Measurements from ENCODE around the gene RFPL3. TPM values are rescaled to one million over a fixed set of nuclear protein-coding genes. Genes with fewer than 3 reads are reported as not detected.
"Not testable (repeated sequence)": the region's sequence is repeated elsewhere in the genome, so short reads cannot be mapped to it uniquely, and the experiment has no call there.

The RFPL3 gene
- total RNA-seq, 1 donor from 2014 or later, result not detected

DNA sequence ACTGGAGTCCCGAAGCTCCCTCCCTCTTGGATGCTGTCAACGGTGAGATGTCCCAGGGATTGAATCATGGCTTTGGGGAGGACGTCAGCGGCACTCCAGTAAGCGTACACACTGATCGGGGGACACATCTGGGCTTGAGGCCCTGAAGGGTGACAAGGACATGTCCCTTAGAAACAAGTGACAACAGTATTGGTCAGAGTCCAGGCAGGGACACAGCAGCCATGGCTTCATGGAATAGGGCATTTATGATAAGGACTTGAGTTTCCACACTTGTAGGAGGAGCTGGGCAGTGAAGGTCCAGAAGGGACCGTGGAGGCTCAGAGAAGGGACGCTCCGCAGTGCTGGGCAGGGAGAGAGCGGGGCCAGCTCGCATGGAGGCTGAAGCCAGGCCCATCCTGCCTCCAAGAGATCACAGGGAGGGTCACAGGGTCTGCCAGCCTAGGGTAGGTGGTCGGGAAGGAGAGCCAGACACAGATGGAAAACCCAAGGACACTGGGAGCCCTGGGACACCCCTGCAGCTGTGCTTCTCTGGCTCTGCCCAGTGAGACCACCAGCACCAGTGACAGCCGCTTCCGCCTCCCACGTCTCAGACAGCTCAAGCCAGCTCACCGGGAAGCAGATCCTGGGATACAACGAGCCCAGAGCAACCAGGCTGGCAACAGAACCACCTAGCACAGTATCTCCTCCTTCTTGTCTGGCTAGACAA lies 22.9 kb upstream of the RFPL3 start:
- Histone ChIP-seq H3K4me3 (no peak overlapping the region), H3K27me3 (no peaks in the 10 kb centered on the region), H3K9me3 (no peaks in the 10 kb centered on the region), H3K36me3 (no peaks in the 10 kb centered on the region), H3K27ac (no peak overlapping the region), H3K4me1 (peaks cover 13% of the 10 kb centered on the region)
- DNase-seq (ENCODE audit: extremely low spot score in 2 of 2), result peak in 1 of 2 donors; percentile 79
- TF ChIP-seq POLR2A (IDR thresholded peaks at IDR 0.05), result no peak
- TF ChIP-seq POLR2AphosphoS5 (IDR thresholded peaks at IDR 0.05; ENCODE audit: insufficient read depth in 1 of 2, low read depth in 1 of 2), result no peak
- TF ChIP-seq CTCF (IDR thresholded peaks at IDR 0.05), result no peak
- intact Hi-C loops (cut with DNase I), result no loop called here

GRCh38 chr22:32335471-32335870 lies 22.2 kb upstream of the RFPL3 start:
- no peak overlapping the region for H3K27ac ChIP-seq
- no peaks in the 10 kb centered on the region for H3K9me3 ChIP-seq
- H3K4me1 ChIP-seq, result peaks cover 13% of the 10 kb centered on the region
- intact Hi-C loops (cut with DNase I), result no loop called here
- H3K4me3 ChIP-seq, result no peak overlapping the region
- H3K27me3 ChIP-seq, result no peaks in the 10 kb centered on the region
- peak; percentile 67 to 77 for DNase-seq (ENCODE audit: extremely low spot score in 2 of 2)
- TF ChIP-seq POLR2AphosphoS5 (IDR thresholded peaks at IDR 0.05; ENCODE audit: insufficient read depth in 1 of 2, low read depth in 1 of 2) (no peak), POLR2A (IDR thresholded peaks at IDR 0.05) (no peak), CTCF (IDR thresholded peaks at IDR 0.05) (no peak)
- H3K36me3 ChIP-seq, result no peaks in the 10 kb centered on the region

GRCh38 chr22:32336121-32336603 lies 21.5 kb upstream of the RFPL3 start:
- H3K36me3 ChIP-seq, result no peaks in the 10 kb centered on the region
- H3K9me3 ChIP-seq, result no peaks in the 10 kb centered on the region
- no peak for TF ChIP-seq POLR2A (IDR thresholded peaks at IDR 0.05)
- no peak for TF ChIP-seq CTCF (IDR thresholded peaks at IDR 0.05)
- no peak for TF ChIP-seq POLR2AphosphoS5 (IDR thresholded peaks at IDR 0.05; ENCODE audit: insufficient read depth in 1 of 2, low read depth in 1 of 2)
- no peak overlapping the region for H3K4me3 ChIP-seq
- H3K27ac ChIP-seq, result no peak overlapping the region
- H3K27me3 ChIP-seq, result no peaks in the 10 kb centered on the region
- H3K4me1 ChIP-seq, result peaks cover 13% of the 10 kb centered on the region
- peak in 1 of 2 donors; percentile 56 for DNase-seq (ENCODE audit: extremely low spot score in 2 of 2)
- intact Hi-C loops (cut with DNase I), result no loop called here

DNA sequence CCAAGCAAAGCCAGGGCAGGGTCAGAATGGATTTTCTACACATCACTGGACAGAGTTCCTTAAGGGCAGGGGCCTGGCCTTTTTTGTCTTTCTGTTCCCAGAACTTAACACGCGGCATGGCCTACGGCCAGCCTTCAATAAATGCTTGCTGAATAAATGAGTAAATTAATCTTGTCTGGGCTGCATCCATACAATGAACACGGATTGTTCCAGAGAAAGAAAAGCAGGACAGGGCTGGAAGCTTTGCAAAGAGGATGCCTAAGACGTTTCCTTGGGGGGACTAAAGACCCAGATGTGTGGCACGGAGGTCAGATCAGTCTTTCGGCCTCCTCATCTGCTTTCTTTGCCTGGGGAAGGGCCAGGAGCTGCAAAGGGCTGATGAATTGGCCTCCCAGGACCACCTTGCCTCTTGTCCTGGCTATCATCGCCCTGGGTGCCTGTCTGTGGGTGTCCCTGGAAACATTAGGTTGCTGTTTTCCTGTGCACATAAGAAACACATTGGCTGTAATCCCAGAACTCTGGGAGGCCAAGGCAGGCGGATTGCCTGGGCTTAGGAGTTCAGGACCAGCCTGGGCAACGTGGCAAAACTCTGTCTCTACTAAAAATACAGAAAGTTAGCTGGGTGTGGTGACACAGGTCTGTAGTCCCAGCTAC lies 20.8 kb upstream of the RFPL3 start:
- no peaks in the 10 kb centered on the region for H3K36me3 ChIP-seq
- TF ChIP-seq CTCF (IDR thresholded peaks at IDR 0.05) (no peak), POLR2A (IDR thresholded peaks at IDR 0.05) (no peak), POLR2AphosphoS5 (IDR thresholded peaks at IDR 0.05; ENCODE audit: insufficient read depth in 1 of 2, low read depth in 1 of 2) (no peak)
- no peak overlapping the region for H3K4me3 ChIP-seq
- no peaks in the 10 kb centered on the region for H3K27me3 ChIP-seq
- peaks cover 13% of the 10 kb centered on the region for H3K4me1 ChIP-seq
- H3K27ac ChIP-seq, result peak overlapping the region; percentile 17
- peak; percentile 47 to 92 for DNase-seq (ENCODE audit: extremely low spot score in 2 of 2)
- no peaks in the 10 kb centered on the region for H3K9me3 ChIP-seq
- intact Hi-C loops (cut with DNase I), result no loop called here

- H3K27ac ChIP-seq; H3K36me3 ChIP-seq; intact Hi-C loops (cut with DNase I); H3K9me3 ChIP-seq; H3K4me3 ChIP-seq; H3K27me3 ChIP-seq: not testable (repeated sequence)
- peak in 1 of 2 donors; percentile 5 for DNase-seq (ENCODE audit: extremely low spot score in 2 of 2)
- H3K4me1 ChIP-seq, result peaks cover 13% of the 10 kb centered on the region
Measured at GRCh38 chr22:32337425-32337824, 20.2 kb upstream of the RFPL3 start.
